HL-60 (cell line): Measurements from ENCODE around the gene CHD5.

ENCODE experiments used
- DNase-seq, 2 experiments: peaks; one replicate each; pipeline ENCODE4 v3.0.0-alpha.2; 2010 to 2020; ENCODE audit warnings: low read depth in 1 of 2, low spot score in 1 of 2
- H3K27ac ChIP-seq: fragments of 250-450 bp; sonication (Bioruptor Pico); replicated peaks from 2 replicates; pipeline ENCODE4 v1.5.1; 2020; ENCODE audit warnings: mild to moderate bottlenecking, moderate library complexity
- H3K27me3 ChIP-seq: fragments of 250-450 bp; sonication (Bioruptor Pico); 2 replicates; pipeline ENCODE4 v1.5.1; 2021; ENCODE audit warnings: mild to moderate bottlenecking, moderate library complexity; ENCODE audit not compliant: insufficient read depth, poor library complexity, severe bottlenecking
- H3K4me3 ChIP-seq: replicated peaks from 2 replicates; pipeline ENCODE4 v1.5.1; 2011; ENCODE audit warnings: mild to moderate bottlenecking, control low read depth, low read length; ENCODE audit not compliant: insufficient read depth
- GABPA ChIP-seq: IDR thresholded peaks from 2 replicates; pipeline ENCODE4 v1.6.1; 2012; ENCODE audit warnings: low read depth
- POLR2AphosphoS5 ChIP-seq: IDR thresholded peaks from 2 replicates; pipeline ENCODE4 v1.6.1; 2012; ENCODE audit warnings: low read depth
- SPI1 ChIP-seq: IDR thresholded peaks from 2 replicates; pipeline ENCODE4 v1.6.1; 2012; ENCODE audit warnings: low read depth, mild to moderate bottlenecking, borderline replicate concordance
- TF ChIP-seq, protein P1 (sequence below): IDR thresholded peaks from one replicate; pipeline ENCODE4 v1.5.1; 2011; ENCODE audit warnings: low read length, control low read depth, inconsistent platforms; ENCODE audit not compliant: insufficient read depth
- TF ChIP-seq, protein P2 (sequence below): IDR thresholded peaks from 2 replicates; pipeline ENCODE4 v1.6.1; 2012; ENCODE audit warnings: low read depth; ENCODE audit not compliant: insufficient replicate concordance

CHD5 gene

DNA sequence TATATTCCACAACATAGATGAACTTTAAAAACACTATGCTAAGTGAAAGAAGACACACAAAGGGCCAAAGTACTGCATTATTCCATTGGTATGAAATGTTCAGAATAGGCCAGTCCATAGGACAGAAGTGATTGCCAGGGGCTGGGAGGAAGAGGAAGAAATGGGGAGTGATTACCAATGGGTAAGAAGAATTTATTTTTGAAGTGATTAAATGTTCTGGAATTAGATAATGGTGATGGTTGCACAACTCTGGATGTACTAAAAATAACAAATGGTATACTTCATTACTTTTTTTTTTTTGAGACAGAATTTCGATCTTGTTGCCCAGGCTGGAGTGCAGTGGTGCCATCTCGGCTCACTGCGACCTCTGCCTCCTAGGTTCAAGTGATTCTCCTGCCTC is 61.7 kb downstream of the CHD5 start:
- no peak overlapping the region for H3K4me3 ChIP-seq
- TF ChIP-seq POLR2AphosphoS5 (no peak), GABPA (no peak), SPI1 (no peak)
- TF ChIP-seq, protein P1, sequence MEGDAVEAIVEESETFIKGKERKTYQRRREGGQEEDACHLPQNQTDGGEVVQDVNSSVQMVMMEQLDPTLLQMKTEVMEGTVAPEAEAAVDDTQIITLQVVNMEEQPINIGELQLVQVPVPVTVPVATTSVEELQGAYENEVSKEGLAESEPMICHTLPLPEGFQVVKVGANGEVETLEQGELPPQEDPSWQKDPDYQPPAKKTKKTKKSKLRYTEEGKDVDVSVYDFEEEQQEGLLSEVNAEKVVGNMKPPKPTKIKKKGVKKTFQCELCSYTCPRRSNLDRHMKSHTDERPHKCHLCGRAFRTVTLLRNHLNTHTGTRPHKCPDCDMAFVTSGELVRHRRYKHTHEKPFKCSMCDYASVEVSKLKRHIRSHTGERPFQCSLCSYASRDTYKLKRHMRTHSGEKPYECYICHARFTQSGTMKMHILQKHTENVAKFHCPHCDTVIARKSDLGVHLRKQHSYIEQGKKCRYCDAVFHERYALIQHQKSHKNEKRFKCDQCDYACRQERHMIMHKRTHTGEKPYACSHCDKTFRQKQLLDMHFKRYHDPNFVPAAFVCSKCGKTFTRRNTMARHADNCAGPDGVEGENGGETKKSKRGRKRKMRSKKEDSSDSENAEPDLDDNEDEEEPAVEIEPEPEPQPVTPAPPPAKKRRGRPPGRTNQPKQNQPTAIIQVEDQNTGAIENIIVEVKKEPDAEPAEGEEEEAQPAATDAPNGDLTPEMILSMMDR = no peak
- TF ChIP-seq, protein P2, sequence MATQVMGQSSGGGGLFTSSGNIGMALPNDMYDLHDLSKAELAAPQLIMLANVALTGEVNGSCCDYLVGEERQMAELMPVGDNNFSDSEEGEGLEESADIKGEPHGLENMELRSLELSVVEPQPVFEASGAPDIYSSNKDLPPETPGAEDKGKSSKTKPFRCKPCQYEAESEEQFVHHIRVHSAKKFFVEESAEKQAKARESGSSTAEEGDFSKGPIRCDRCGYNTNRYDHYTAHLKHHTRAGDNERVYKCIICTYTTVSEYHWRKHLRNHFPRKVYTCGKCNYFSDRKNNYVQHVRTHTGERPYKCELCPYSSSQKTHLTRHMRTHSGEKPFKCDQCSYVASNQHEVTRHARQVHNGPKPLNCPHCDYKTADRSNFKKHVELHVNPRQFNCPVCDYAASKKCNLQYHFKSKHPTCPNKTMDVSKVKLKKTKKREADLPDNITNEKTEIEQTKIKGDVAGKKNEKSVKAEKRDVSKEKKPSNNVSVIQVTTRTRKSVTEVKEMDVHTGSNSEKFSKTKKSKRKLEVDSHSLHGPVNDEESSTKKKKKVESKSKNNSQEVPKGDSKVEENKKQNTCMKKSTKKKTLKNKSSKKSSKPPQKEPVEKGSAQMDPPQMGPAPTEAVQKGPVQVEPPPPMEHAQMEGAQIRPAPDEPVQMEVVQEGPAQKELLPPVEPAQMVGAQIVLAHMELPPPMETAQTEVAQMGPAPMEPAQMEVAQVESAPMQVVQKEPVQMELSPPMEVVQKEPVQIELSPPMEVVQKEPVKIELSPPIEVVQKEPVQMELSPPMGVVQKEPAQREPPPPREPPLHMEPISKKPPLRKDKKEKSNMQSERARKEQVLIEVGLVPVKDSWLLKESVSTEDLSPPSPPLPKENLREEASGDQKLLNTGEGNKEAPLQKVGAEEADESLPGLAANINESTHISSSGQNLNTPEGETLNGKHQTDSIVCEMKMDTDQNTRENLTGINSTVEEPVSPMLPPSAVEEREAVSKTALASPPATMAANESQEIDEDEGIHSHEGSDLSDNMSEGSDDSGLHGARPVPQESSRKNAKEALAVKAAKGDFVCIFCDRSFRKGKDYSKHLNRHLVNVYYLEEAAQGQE = no peak
- H3K27ac ChIP-seq = no peak overlapping the region
- DNase-seq = no peak
- H3K27me3 ChIP-seq = peaks cover 7% of the 10 kb centered on the region

GRCh38 chr1:6117624-6118023 is 62.5 kb downstream of the CHD5 start:
- Histone ChIP-seq H3K4me3 (no peak overlapping the region), H3K27me3 (peaks cover 7% of the 10 kb centered on the region), H3K27ac (no peak overlapping the region)
- TF ChIP-seq POLR2AphosphoS5 (no peak), SPI1 (no peak), GABPA (no peak)
- TF ChIP-seq, protein P2 = no peak
- TF ChIP-seq, protein P1 = no peak
- no peak for DNase-seq

DNA sequence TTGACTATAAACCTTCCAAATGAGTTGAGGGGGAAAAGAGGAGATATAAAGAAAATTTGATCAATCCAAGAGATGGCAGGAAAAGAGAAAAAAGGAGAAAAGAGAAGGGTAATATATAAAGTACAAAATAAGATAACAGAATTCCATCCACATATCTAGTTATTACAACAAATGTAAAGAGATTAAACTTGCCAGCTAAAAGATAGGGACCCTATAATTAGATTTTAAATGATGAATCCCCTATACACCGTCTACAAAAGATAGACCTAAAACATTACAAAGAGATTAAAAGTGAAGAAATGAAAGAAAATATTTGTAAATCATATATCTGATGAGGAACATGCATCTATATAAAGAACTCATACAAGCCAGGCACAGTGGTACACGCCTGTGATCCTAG is 63.1 kb downstream of the CHD5 start:
- H3K4me3 ChIP-seq = no peak overlapping the region
- TF ChIP-seq, protein P1 = no peak
- TF ChIP-seq, protein P2 = no peak
- no peak for TF ChIP-seq POLR2AphosphoS5
- TF ChIP-seq GABPA = no peak
- TF ChIP-seq SPI1 = no peak
- H3K27ac ChIP-seq = no peak overlapping the region
- no peak for DNase-seq
- H3K27me3 ChIP-seq = peaks cover 7% of the 10 kb centered on the region
